HUES6 (cell line): Measurements from ENCODE around the gene SPOCK1.

Source experiments
- H3K27ac ChIP-seq: 2 replicates; pipeline ENCODE4 v1.7.0; 2013; ENCODE audit warnings: low read depth, mild to moderate bottlenecking, low read length, inconsistent platforms
- H3K27me3 ChIP-seq: 2 replicates; pipeline ENCODE4 v1.6.1; 2013; ENCODE audit warnings: low read length; ENCODE audit not compliant: control insufficient read depth, insufficient read depth
- H3K36me3 ChIP-seq: 2 replicates; pipeline ENCODE4 v1.6.1; 2013; ENCODE audit warnings: low read length; ENCODE audit not compliant: control insufficient read depth, insufficient read depth
- H3K4me1 ChIP-seq: 2 replicates; pipeline ENCODE4 v1.6.1; 2013; ENCODE audit warnings: low read length; ENCODE audit not compliant: control insufficient read depth, insufficient read depth
- H3K4me3 ChIP-seq: 2 replicates; pipeline ENCODE4 v1.5.1; 2013; ENCODE audit warnings: low read depth, low read length
- H3K9ac ChIP-seq: one replicate; pipeline ENCODE4 v1.6.1; 2013; ENCODE audit warnings: mild to moderate bottlenecking, low read length
- H3K9me3 ChIP-seq: 2 replicates; pipeline ENCODE4 v1.6.1; 2013; ENCODE audit warnings: low read depth, low read length; ENCODE audit not compliant: control insufficient read depth, insufficient read depth

SPOCK1 gene

GRCh38 chr5:137280656-137281055 lies 218.5 kb downstream of the SPOCK1 start:
- no peak overlapping the region for H3K27ac ChIP-seq
- no peaks in the 10 kb centered on the region for H3K27me3 ChIP-seq
- no peak overlapping the region for H3K4me3 ChIP-seq
- no peaks in the 10 kb centered on the region for H3K9me3 ChIP-seq
- 0 out of 2 replicates have a peak, but pooled peaks cover 2% of the 10 kb centered on the region for H3K4me1 ChIP-seq
- no peaks in the 10 kb centered on the region for H3K36me3 ChIP-seq
- no peak overlapping the region for H3K9ac ChIP-seq

GRCh38 chr5:137279521-137280231 lies 219.4 kb downstream of the SPOCK1 start:
- Histone ChIP-seq H3K9me3 (no peaks in the 10 kb centered on the region), H3K27me3 (no peaks in the 10 kb centered on the region), H3K27ac (no peak overlapping the region), H3K9ac (no peak overlapping the region), H3K36me3 (no peaks in the 10 kb centered on the region), H3K4me3 (no peak overlapping the region), H3K4me1 (0 out of 2 replicates have a peak, but pooled peaks cover 2% of the 10 kb centered on the region)

- Histone ChIP-seq H3K9me3 (no peaks in the 10 kb centered on the region), H3K27ac (no peak overlapping the region), H3K4me1 (0 out of 2 replicates have a peak, but pooled peaks cover 2% of the 10 kb centered on the region), H3K9ac (no peak overlapping the region), H3K4me3 (no peak overlapping the region), H3K36me3 (no peaks in the 10 kb centered on the region), H3K27me3 (no peaks in the 10 kb centered on the region)
Measured at GRCh38 chr5:137278476-137278875, 220.7 kb downstream of the SPOCK1 start.

GRCh38 chr5:137275083-137275482 lies 224.0 kb downstream of the SPOCK1 start:
- H3K4me1 ChIP-seq, result 0 out of 2 replicates have a peak, but pooled peaks cover 2% of the 10 kb centered on the region
- no peaks in the 10 kb centered on the region for H3K27me3 ChIP-seq
- no peaks in the 10 kb centered on the region for H3K9me3 ChIP-seq
- H3K9ac ChIP-seq, result no peak overlapping the region
- no peak overlapping the region for H3K27ac ChIP-seq
- no peak overlapping the region for H3K4me3 ChIP-seq
- no peaks in the 10 kb centered on the region for H3K36me3 ChIP-seq

- Histone ChIP-seq H3K4me3 (no peak overlapping the region), H3K9me3 (no peaks in the 10 kb centered on the region), H3K4me1 (peaks cover 5% of the 10 kb centered on the region; the same call in 1 of the 2 replicates), H3K27me3 (no peaks in the 10 kb centered on the region), H3K27ac (no peak overlapping the region), H3K9ac (no peak overlapping the region), H3K36me3 (no peaks in the 10 kb centered on the region)
Measured at GRCh38 chr5:137273511-137273910, 225.6 kb downstream of the SPOCK1 start.

- Histone ChIP-seq H3K4me3 (no peak overlapping the region), H3K36me3 (no peaks in the 10 kb centered on the region), H3K4me1 (peaks cover 5% of the 10 kb centered on the region; the same call in 1 of the 2 replicates), H3K27ac (no peak overlapping the region), H3K9me3 (no peaks in the 10 kb centered on the region), H3K27me3 (no peaks in the 10 kb centered on the region), H3K9ac (no peak overlapping the region)
Measured at GRCh38 chr5:137272831-137273230, 226.3 kb downstream of the SPOCK1 start.

GRCh38 chr5:137269946-137270345 lies 229.2 kb downstream of the SPOCK1 start:
- no peaks in the 10 kb centered on the region for H3K27me3 ChIP-seq
- H3K4me3 ChIP-seq, result no peak overlapping the region
- H3K9ac ChIP-seq, result no peak overlapping the region
- H3K27ac ChIP-seq, result no peak overlapping the region
- no peaks in the 10 kb centered on the region for H3K36me3 ChIP-seq
- peaks cover 5% of the 10 kb centered on the region; the same call in 1 of the 2 replicates for H3K4me1 ChIP-seq
- no peaks in the 10 kb centered on the region for H3K9me3 ChIP-seq

GRCh38 chr5:137269274-137269673 lies 229.9 kb downstream of the SPOCK1 start:
- H3K4me3 ChIP-seq, result no peak overlapping the region
- H3K27me3 ChIP-seq, result no peaks in the 10 kb centered on the region
- no peak overlapping the region for H3K9ac ChIP-seq
- no peaks in the 10 kb centered on the region for H3K9me3 ChIP-seq
- no peak overlapping the region for H3K27ac ChIP-seq
- H3K4me1 ChIP-seq, result peaks cover 5% of the 10 kb centered on the region; the same call in 1 of the 2 replicates
- no peaks in the 10 kb centered on the region for H3K36me3 ChIP-seq

GRCh38 chr5:137268646-137269045 lies 230.5 kb downstream of the SPOCK1 start:
- no peaks in the 10 kb centered on the region for H3K9me3 ChIP-seq
- H3K27me3 ChIP-seq, result no peaks in the 10 kb centered on the region
- H3K36me3 ChIP-seq, result no peaks in the 10 kb centered on the region
- no peak overlapping the region for H3K4me3 ChIP-seq
- peaks cover 5% of the 10 kb centered on the region; the same call in 1 of the 2 replicates for H3K4me1 ChIP-seq
- no peak overlapping the region for H3K27ac ChIP-seq
- no peak overlapping the region for H3K9ac ChIP-seq

GRCh38 chr5:137266186-137266585 lies 232.9 kb downstream of the SPOCK1 start:
- Histone ChIP-seq H3K27ac (no peak overlapping the region), H3K27me3 (no peaks in the 10 kb centered on the region), H3K36me3 (no peaks in the 10 kb centered on the region), H3K4me3 (no peak overlapping the region), H3K4me1 (peaks cover 5% of the 10 kb centered on the region; the same call in 1 of the 2 replicates), H3K9me3 (no peaks in the 10 kb centered on the region), H3K9ac (no peak overlapping the region)

- Histone ChIP-seq H3K27me3 (no peaks in the 10 kb centered on the region), H3K9me3 (no peaks in the 10 kb centered on the region), H3K9ac (no peak overlapping the region), H3K27ac (no peak overlapping the region), H3K36me3 (no peaks in the 10 kb centered on the region), H3K4me1 (peaks cover 5% of the 10 kb centered on the region; the same call in 1 of the 2 replicates), H3K4me3 (no peak overlapping the region)
Measured at GRCh38 chr5:137265457-137265856, 233.7 kb downstream of the SPOCK1 start.
